ENCODE measurements around the gene PDLIM5.

PDLIM5 gene

DNA sequence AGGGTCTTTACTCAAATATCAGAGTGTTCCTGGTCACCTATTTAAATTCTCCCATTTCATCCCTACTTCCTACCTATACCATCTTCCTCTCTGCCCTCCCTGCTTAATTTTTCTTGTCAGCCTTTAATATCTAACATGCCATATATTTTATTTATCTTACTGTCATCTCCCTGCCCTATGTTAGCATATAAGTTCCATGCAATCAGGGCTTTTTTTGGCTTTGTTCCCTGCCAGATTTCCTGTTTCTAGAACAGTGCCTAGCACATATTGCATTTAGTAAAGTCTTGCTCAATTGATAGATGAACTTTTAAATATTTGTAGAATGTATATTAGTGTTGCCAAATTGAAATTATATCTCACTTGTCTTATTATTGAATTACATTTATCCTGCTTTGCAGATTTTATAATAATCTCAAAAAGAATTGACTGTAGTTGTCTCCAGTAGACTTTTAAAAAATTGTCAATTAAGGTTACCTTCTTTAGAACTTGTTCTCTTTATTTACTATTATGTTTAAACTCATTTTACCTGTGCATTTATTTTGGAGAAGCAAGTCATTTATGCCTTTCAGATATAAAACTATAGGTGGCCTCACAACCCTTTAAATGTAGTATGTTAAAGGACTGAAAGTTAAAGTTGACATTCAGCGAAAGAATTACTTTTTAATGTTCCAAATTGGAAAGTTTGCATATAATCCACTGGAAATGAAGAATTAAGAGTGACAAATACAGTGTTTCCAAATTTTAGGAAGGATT, 197.8 kb downstream of the PDLIM5 start:
- CTCF ChIA-PET: no interaction called here
- no peak for TF ChIP-seq HDGF (IDR thresholded peaks at IDR 0.05; ENCODE audit: borderline replicate concordance)
- TF ChIP-seq TARDBP (IDR thresholded peaks at IDR 0.05): no peak
- TF ChIP-seq FOXA1 (IDR thresholded peaks at IDR 0.05): no peak
- TF ChIP-seq FOXM1 (IDR thresholded peaks at IDR 0.05; ENCODE audit: borderline replicate concordance): no peak
- TF ChIP-seq, protein P1, sequence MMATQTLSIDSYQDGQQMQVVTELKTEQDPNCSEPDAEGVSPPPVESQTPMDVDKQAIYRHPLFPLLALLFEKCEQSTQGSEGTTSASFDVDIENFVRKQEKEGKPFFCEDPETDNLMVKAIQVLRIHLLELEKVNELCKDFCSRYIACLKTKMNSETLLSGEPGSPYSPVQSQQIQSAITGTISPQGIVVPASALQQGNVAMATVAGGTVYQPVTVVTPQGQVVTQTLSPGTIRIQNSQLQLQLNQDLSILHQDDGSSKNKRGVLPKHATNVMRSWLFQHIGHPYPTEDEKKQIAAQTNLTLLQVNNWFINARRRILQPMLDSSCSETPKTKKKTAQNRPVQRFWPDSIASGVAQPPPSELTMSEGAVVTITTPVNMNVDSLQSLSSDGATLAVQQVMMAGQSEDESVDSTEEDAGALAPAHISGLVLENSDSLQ (IDR thresholded peaks at IDR 0.05): no peak
- no peak for TF ChIP-seq SUZ12 (IDR thresholded peaks at IDR 0.05)

DNA sequence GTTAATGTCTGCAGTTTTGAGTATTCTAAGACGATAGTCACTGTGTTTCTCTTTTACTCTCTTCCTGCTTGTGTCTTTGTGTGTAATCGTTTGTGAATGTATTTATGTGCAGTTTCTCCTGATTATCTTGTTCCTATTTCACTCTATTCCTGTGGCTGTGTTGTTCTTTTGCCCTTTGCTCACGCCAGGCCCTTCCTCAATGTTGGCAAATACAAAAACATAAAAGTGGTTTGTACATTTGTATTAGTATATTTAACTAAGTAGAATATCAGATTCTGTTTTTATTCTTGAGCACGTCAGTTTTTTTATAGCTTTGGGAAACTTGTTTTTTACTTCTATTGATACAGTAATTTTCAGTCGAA, 198.4 kb downstream of the PDLIM5 start:
- CTCF ChIA-PET: no interaction called here
- no peak for TF ChIP-seq ZNF384 (IDR thresholded peaks at IDR 0.05)
- no peak for TF ChIP-seq NFRKB (IDR thresholded peaks at IDR 0.05)
- no peak for TF ChIP-seq FOXM1 (IDR thresholded peaks at IDR 0.05; ENCODE audit: borderline replicate concordance)
- POLR2A ChIA-PET: no interaction called here
- DNase-seq (ENCODE audit: extremely low spot score): no peak

More for the DNA sequence above, 197.8 kb downstream of the PDLIM5 start:
- no peak for DNase-seq (ENCODE audit: extremely low spot score)
- POLR2A ChIA-PET: no interaction called here

DNA sequence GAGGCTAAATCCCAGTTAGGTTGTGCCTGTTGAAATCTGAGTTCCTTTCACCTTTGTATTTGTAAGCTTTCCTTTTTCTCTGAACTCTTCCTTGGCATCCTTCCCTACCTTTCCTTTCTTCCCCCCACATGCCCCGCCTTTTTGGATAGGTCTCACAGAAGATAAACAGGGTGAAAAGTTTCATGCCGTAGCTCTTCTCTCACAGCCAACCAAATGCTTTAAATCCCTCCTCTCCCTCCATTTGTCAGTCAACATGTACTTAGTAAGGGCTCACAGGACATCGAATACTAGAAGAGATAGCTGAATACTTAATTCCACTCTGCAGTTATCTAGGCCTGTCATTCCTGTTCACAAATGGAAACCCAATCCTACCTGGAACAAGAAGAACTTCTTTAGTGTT, 198.9 kb downstream of the PDLIM5 start:
- ChIA-PET POLR2A (no interaction called here), CTCF (no interaction called here)
- DNase-seq (ENCODE audit: extremely low spot score): no peak
- no peak for TF ChIP-seq L3MBTL2 (conservative IDR thresholded peaks at IDR 0.05)
- no peak for TF ChIP-seq TARDBP (IDR thresholded peaks at IDR 0.05)
- no peak for TF ChIP-seq NFRKB (IDR thresholded peaks at IDR 0.05)
- TF ChIP-seq FOXA1 (IDR thresholded peaks at IDR 0.05): no peak
- no peak for TF ChIP-seq FOXK2 (IDR thresholded peaks at IDR 0.05)
- TF ChIP-seq SUZ12 (IDR thresholded peaks at IDR 0.05): no peak
- TF ChIP-seq BHLHE40 (IDR thresholded peaks at IDR 0.05; ENCODE audit: borderline replicate concordance): no peak

DNA sequence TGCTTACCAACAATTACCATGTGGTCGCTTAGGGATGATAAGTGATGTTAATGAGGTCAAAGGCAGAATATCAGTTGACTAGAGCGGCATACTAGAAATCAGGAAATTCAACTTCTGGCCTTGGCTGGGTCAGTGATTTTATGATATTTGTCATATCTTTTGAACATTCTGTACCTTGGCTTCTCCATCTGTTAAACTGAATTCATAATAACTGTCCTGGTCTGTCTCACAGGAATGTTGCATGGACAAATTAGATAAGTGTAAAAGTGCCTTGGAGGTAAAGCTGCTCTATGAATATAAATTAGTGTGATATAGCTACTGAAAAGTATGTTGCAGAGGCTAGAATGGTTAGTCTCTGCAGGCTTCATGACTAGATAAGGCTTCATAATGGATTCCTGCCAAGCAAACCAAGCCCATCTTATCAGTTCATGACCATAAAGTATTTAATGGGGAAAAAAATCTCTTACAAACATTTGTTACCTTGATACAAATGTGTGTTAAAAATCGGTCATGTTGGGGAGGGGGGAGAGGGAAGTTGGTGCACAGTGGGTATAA, 201.4 kb downstream of the PDLIM5 start:
- TF ChIP-seq FOXA1 (IDR thresholded peaks at IDR 0.05) (no peak), ARNT (IDR thresholded peaks at IDR 0.05) (no peak), NFRKB (IDR thresholded peaks at IDR 0.05) (no peak), SP1 (IDR thresholded peaks at IDR 0.05) (no peak), CTBP1 (IDR thresholded peaks at IDR 0.05; ENCODE audit: borderline replicate concordance) (no peak), BHLHE40 (IDR thresholded peaks at IDR 0.05; ENCODE audit: borderline replicate concordance) (no peak), FOXM1 (IDR thresholded peaks at IDR 0.05; ENCODE audit: borderline replicate concordance) (no peak), SUZ12 (IDR thresholded peaks at IDR 0.05) (no peak), TARDBP (IDR thresholded peaks at IDR 0.05) (no peak), FOXK2 (IDR thresholded peaks at IDR 0.05) (no peak), LEF1 (IDR thresholded peaks at IDR 0.05; ENCODE audit: borderline replicate concordance) (no peak), HDGF (IDR thresholded peaks at IDR 0.05; ENCODE audit: borderline replicate concordance) (no peak), ELF4 (IDR thresholded peaks at IDR 0.05) (no peak), L3MBTL2 (conservative IDR thresholded peaks at IDR 0.05) (no peak)
- TF ChIP-seq, protein P1 (IDR thresholded peaks at IDR 0.05): no peak
- no peak for DNase-seq (ENCODE audit: extremely low spot score)

DNA sequence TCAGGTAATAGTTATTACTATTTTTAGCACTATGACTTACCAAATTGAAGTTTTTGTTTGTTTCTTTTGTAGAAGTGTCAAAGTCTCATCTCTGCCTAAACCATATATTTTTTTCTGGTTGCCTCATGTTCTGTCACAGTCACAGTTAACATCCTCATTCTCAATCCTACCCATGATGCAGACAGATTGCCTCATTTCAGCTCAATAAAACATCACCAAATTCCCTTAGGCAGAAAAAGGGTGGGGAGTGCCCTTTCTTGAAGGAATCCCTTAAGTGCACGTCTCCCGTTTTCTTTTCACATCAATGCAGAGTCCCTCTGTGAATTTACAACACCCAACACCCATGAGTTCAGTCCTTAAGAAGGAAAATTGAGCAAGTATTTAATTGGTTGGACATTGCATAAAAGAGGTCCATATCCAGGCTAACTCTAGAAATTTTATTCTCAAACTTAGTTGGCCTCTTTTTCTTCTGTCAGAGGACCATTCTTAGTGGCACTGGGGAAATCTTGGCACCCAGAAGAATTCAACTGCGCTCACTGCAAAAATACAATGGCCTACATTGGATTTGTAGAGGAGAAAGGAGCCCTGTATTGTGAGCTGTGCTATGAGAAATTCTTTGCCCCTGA, 202.4 kb downstream of the PDLIM5 start:
- DNase-seq (ENCODE audit: extremely low spot score): peak; percentile 18
- CTCF ChIA-PET: no interaction called here
- POLR2A ChIA-PET: no interaction called here
- TF ChIP-seq FOXK2 (IDR thresholded peaks at IDR 0.05) (no peak), L3MBTL2 (conservative IDR thresholded peaks at IDR 0.05) (no peak), BHLHE40 (IDR thresholded peaks at IDR 0.05; ENCODE audit: borderline replicate concordance) (no peak), TARDBP (IDR thresholded peaks at IDR 0.05) (no peak), FOXA1 (IDR thresholded peaks at IDR 0.05) (no peak), ARNT (IDR thresholded peaks at IDR 0.05) (no peak), CTBP1 (IDR thresholded peaks at IDR 0.05; ENCODE audit: borderline replicate concordance) (peak; percentile 39; the same call in 1 of the 2 replicates), LEF1 (IDR thresholded peaks at IDR 0.05; ENCODE audit: borderline replicate concordance) (no peak), HDGF (IDR thresholded peaks at IDR 0.05; ENCODE audit: borderline replicate concordance) (no peak)
- TF ChIP-seq, protein P1 (IDR thresholded peaks at IDR 0.05): peak; percentile 75

More for the DNA sequence above, 201.4 kb downstream of the PDLIM5 start:
- CTCF ChIA-PET: interaction anchor here (1.6 kb wide), 1 partner anchor 10 kb away, joined by 4 read pairs; no protein-coding TSS in a partner anchor
- POLR2A ChIA-PET: no interaction called here

DNA sequence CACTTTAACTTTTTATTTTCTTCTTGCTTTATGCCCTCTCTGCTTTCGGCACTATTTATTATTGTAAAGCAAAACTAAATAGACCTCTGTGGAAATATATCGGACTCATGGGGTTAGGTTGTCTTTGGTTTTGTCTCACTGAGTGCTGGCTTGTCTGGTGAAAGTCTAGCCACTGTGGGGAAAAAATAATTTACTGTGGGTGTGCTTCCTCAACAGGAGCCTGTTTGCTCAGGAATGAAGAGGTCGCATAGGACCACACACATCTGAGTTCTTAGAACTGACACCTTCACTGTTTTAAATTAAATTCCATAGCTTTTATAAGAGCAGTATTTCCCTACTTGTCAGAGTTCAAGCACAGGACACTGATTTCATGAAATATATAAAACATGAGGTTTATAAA, 203.0 kb downstream of the PDLIM5 start:
- TF ChIP-seq FOXA1 (IDR thresholded peaks at IDR 0.05) (no peak), HDGF (IDR thresholded peaks at IDR 0.05; ENCODE audit: borderline replicate concordance) (no peak), TARDBP (IDR thresholded peaks at IDR 0.05) (no peak), BHLHE40 (IDR thresholded peaks at IDR 0.05; ENCODE audit: borderline replicate concordance) (no peak), SUZ12 (IDR thresholded peaks at IDR 0.05) (no peak), FOXK2 (IDR thresholded peaks at IDR 0.05) (no peak), CTBP1 (IDR thresholded peaks at IDR 0.05; ENCODE audit: borderline replicate concordance) (no peak), ARNT (IDR thresholded peaks at IDR 0.05) (no peak), FOXM1 (IDR thresholded peaks at IDR 0.05; ENCODE audit: borderline replicate concordance) (no peak), LEF1 (IDR thresholded peaks at IDR 0.05; ENCODE audit: borderline replicate concordance) (no peak), L3MBTL2 (conservative IDR thresholded peaks at IDR 0.05) (no peak), NFRKB (IDR thresholded peaks at IDR 0.05) (no peak), ELF4 (IDR thresholded peaks at IDR 0.05) (no peak)
- TF ChIP-seq, protein P1 (IDR thresholded peaks at IDR 0.05): no peak
- DNase-seq (ENCODE audit: extremely low spot score): no peak
- ChIA-PET POLR2A (no interaction called here), CTCF (no interaction called here)
